H54 (cell line): ENCODE measurements around the gene ACSS2.
A peak's percentile ranks its signal among the peaks of the same experiment; 100 is the strongest.

ENCODE experiments used
- DNase-seq: peaks from one replicate; pipeline ENCODE4 v3.0.0; 2011; ENCODE audit warnings: low spot score, mixed read lengths; ENCODE audit not compliant: insufficient read length
- FAIRE-seq: peaks from 3 replicates; lab custom pipeline; 2011; peaks lifted over from hg19 to GRCh38; lab: Jason Lieb, UNC
- POLR2A ChIP-seq: IDR thresholded peaks from 2 replicates; pipeline ENCODE4 v1.6.1; 2011; ENCODE audit warnings: low read depth, mild to moderate bottlenecking, low read length

The ACSS2 gene

DNA sequence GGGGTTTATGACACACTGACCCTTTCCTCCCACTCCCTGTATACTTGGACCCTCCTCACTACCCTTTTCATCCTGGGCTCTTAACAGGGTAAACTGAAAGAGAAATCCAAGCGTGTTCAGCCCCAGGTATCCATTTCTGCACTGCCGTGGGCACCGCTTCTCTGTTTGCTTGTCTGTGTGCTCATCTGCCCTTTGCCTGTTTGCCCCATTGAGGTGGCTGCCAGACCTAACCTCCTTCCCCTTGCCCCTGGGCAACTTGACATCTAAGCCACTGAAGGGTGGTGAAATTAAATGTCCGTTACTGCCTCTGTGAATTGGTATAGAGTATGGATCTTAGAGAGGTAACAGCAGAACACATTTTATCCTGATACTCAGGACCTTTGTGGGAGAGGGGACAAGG is 38.7 kb downstream of the ACSS2 start:
- TF ChIP-seq POLR2A = no peak
- FAIRE-seq (no peak), DNase-seq (no peak)

DNA sequence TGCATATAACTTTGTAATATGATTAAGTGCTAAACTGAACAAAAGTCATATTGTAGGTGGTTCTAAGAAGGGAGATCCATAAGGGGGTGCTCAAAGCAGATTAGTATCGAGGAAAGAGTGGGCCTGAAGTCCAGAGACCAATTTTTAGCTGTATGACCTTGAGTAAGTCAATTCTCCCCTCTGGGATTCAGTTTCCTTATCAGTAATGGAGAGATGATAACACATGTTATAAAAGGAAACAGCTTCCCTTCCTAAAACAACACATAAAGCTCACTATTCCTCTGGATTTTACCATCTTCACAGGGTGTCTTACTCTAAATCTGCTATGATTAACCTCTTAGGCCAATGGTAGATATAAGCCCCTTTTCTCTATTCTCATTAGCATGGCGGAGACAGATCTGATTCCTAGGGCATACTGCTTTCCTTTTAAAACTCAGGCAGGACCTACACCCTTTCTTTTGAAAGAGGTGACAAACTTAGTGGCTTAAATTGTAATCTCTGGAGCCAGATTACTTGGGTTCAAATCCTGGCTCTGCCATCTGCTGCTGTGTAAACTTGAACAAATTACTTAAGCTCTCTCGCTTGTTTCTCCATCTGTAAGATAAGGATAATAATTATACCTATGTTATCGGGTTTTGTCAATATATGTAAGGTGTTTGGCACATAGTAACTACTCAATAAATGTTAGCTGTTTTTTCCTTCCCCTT is 39.5 kb downstream of the ACSS2 start:
- no peak for TF ChIP-seq POLR2A
- FAIRE-seq (no peak), DNase-seq (no peak)

DNA sequence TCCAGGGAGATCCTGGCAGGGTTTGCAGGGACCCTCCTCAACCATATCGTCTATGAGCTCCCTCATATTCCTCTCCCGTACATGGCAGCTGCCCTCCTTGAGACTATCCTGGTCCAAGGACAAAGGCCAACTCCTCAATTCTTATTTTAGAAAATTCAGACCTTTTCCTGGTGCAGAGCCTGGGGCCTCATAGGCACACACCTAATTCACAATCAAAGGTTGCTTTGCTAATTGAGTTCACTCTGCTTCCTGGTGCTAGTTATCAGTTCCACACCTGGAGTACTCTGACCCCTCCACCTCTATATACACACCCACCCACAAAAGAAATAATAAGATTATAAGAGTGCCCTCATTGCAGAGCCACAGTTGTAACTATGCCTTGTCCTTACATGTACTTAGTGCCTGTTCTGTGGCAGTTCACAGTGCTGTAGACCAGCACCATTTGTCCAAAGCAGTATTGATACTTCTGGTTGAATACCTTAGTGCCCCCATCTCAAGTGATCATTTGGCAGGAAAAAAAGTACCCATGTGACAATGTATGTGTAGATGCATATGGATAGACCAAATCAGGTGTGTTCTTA is 40.5 kb downstream of the ACSS2 start:
- TF ChIP-seq POLR2A = no peak
- DNase-seq (no peak), FAIRE-seq (no peak)

DNA sequence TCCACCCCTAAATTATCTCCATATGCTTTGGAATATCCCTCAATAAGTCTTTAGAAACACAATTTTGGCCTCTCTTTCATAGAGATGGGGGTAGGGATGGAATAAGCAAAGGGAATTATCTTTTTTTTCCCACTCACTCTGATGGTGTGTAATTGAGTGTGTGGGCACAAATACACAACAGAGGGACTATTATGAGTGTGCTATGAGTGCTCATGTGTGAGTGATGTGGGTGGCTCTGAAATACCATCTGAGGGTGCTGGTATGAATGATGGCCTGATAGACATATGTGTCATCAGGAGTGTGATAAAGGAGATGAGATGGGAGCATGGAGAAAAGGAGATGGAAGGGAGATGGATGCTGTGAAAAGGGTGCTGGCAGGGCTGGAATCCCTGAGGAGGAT is 43.6 kb downstream of the ACSS2 start:
- DNase-seq = no peak
- FAIRE-seq = no peak
- TF ChIP-seq POLR2A = no peak

DNA sequence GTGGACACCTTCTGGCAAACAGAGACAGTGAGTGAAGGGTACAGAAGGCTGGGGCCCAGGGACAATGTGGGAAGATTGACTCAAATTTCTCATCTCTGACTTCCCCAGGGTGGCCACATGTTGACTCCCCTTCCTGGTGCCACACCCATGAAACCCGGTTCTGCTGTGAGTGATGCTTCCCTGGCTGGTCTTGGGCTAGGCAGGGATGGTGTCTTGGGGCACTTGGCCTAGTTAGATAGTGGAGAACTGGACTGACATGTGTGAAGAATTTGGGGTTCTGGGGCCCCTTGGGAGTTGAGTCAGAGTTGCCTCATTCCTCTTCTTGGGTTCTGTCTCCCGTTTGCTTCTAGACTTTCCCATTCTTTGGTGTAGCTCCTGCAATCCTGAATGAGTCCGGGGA is 45.0 kb downstream of the ACSS2 start:
- DNase-seq (no peak), FAIRE-seq (no peak)

DNA sequence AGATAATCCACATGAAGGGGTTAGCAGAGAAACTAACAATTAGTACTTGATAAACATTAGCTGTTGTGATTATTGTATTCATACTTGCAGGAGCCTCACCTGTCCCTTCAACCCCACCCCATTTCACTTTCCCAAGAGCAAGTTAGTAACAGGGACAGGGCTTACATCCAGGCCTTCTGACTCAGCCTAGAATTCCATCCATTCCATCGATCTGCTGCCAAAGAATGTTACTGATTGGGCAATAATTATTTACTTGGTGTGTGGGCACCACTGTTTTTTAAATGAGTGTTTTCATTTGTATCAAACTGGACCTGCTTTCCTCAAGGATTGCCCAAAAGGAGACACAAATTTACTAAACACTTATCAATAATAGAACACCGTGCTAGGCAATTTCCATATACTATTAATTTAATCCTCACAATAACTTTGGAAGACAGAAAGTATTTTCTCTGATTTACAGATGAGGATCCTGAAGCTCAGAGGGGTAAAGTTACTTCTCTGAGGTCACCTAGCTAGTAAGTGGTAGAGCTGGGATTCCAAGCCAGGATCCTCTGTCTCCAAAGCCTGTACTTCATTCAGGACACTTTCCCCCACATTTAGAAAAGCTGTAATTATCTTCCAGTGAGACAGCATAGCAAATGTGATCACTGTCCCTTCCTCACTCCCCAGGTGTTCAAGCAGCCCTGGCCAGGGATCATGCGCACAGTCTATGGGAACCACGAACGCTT is 46.4 kb downstream of the ACSS2 start:
- no peak for TF ChIP-seq POLR2A
- FAIRE-seq (no peak), DNase-seq (peak; percentile 51)

More for the DNA sequence above, 45.0 kb downstream of the ACSS2 start:
- no peak for TF ChIP-seq POLR2A

DNA sequence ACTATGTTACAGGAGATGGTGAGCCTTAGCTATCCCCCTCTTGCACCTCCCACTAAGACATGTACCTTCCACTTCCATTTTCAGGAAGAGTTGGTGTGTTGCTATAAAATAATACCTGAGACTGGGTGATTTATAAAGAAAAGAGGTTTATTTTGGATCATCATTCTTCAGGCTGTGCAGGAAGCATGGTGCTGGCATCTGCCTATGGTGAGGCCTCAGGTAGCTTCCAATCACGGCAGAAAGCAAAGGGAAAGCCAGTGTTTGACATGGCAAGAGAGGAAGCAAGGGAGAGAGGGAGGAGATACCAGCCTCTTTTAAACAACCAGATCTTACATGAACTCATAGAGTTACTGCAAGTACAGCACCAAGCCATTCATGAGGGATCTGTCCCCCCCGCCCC is 47.0 kb downstream of the ACSS2 start:
- FAIRE-seq (no peak), DNase-seq (no peak)
- TF ChIP-seq POLR2A = no peak

DNA sequence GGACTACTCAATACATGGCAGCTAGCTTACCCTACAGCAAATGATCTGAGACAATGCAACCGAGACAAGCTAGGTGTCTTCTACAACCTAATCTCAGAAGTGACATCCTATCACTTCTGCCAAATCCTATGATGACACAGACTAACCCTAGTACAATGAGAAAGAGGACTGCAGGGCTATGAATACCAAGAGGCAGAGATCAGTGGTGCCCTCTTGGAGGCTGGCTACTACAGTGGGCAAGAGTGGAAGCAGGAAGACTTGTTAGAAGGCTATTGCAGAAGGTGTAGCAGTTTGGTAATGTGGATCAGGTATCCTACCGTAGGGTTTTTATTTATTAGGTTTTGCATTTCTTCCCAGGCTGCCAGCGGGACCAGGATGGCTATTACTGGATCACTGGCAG is 48.9 kb downstream of the ACSS2 start:
- DNase-seq (no peak), FAIRE-seq (no peak)
- TF ChIP-seq POLR2A = no peak

DNA sequence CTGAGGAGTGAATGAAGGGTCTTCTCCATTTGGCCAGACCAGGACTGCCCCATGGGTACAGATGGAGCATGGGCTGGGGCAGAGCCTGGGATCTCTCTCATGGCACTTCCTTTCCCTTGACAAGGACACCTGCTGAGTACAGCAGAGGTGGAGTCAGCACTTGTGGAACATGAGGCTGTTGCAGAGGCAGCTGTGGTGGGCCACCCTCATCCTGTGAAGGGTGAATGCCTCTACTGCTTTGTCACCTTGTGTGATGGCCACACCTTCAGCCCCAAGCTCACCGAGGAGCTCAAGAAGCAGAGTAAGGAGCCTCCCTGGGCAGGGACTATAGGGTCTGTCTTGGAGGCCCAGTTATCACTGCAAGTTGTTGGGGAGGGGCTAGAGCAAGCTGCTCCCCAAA is 49.6 kb downstream of the ACSS2 start:
- DNase-seq = no peak
- no peak for TF ChIP-seq POLR2A
- FAIRE-seq = no peak

DNA sequence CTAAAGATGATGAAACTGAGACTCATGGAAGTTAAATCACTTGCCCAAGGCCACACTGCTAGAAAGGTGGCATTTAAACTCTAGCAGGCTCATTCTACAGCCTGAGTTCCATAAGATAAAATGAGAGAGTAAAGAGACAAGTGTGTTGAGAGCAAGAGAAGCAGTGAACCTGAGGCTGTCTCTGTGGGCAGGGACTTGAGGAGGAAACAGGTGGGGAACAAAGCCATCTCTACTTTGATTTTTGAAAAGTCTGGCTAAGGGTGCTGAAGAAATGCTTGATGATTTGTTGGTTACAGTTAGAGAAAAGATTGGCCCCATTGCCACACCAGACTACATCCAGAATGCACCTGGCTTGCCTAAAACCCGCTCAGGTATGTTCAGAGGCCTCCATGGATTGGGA is 50.2 kb downstream of the ACSS2 start:
- DNase-seq (no peak), FAIRE-seq (no peak)
- no peak for TF ChIP-seq POLR2A

DNA sequence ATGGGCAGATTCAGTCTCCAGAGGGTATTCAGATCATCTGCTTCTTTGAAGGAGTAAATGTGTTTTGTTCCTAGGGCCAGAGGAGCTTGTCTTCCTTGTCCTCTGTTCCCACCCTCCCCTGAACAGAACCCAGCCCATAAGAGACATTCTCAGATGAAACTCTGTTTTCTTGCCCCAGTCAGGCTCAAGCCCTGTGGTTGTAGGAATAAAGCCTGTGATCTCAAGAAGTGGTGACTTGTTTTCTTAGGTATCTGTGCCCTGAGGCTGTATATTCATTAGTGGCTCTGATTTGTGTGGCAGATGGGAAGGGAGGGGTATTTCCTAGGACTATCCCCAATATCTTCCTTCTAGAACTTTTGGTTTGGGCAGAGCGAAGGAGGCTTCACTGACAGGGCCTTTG is 51.3 kb downstream of the ACSS2 start:
- DNase-seq (no peak), FAIRE-seq (no peak)
- no peak for TF ChIP-seq POLR2A

DNA sequence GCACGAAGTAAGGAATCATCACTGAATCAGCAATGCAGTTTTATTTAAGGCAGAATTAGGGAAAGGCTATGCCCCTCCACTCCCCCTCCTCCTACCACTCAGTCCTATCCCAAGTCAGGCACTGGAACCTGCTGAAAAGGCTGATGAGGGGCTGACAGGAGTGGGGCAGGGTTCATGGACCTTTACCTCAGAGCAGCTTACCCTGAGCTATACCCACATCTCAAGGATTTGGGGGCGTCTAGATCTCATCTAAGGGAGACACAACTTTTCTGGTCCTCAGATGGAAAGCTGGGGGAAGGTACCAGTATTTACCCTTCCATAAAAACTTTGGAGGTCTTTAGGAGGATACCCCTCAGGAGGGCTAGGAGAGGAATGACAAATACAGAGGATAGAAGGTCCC is 52.0 kb downstream of the ACSS2 start:
- no peak for TF ChIP-seq POLR2A
- DNase-seq (no peak), FAIRE-seq (no peak)

DNA sequence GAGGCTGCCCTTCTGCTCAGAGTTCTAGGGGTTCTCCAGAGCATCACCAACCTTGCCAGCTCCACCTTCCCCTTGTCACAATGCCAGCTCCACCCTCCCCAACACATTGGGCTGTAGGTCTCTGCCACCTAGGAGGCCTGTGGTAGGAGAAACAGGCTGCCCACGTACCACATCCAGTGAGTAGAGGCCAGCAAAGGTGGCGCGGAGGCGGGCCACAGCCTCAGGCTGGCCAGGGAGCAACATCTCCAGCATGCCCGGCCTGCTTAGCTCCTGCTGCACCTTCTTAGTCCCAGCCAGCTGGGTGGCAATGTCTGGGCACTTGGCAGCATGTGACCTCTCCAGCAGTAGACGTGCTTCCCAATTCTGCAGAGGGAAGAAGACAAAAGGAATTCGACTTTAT is 55.4 kb downstream of the ACSS2 start:
- FAIRE-seq (no peak), DNase-seq (no peak)
- TF ChIP-seq POLR2A = no peak

DNA sequence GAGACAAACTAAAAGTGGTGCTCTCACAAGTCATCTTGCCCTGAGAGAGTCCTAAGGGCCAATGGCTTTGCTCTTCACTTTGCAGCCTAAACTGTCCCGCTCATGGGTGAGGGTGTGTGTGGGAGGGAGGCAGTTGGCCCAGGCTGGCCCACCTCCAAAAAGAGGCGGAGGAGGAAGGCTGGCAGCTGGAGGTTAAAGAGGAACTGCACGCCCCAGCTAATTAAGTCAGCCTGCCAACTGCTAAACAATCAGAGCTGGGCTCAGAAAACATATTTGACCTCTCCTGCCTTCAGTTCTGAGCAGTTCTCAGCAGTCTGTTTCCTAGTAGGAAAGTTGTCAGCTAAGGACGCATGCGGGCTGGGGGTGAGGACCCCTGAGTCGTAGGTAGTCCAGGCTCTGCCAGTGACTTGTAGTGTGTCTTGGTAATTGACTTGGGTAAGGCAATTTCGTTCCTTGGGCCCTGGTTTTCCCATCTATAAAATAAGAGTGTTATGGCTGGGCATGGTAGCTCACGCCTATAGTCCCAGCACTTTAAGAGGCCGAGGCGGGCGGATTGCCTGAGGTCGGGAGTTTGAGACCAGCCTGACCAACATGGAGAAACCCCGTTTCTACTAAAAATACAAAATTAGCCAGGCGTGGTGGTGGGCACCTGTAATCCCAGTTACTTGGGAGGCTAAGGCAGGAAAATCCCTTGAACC is 62.2 kb downstream of the ACSS2 start:
- FAIRE-seq = no peak
- no peak for TF ChIP-seq POLR2A
- DNase-seq = no peak

DNA sequence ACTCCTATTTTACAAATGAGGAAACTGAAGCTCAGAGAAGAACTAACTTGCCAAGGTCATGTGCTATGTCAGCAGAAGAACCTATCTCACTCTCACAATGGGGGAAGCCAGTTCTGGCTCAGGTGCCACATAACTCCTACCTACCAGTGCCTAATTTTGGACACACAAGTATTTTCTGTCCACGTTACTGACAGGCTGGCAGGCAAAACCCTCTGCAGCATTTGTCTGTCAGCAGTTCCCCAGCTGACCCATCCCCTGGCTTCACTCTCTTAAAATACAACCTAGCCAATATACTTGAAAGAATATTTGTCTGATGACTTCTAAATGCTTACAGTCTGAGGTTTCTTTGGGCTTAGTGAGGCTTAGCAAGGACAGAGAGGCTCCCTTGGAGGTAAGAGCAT is 63.7 kb downstream of the ACSS2 start:
- FAIRE-seq (no peak), DNase-seq (no peak)

More for the DNA sequence above, 63.7 kb downstream of the ACSS2 start:
- TF ChIP-seq POLR2A = no peak
